ENCODE measurements around the gene GABRP. TPM values are rescaled to one million over a fixed set of nuclear protein-coding genes. Genes with fewer than 3 reads are reported as not detected.

Gene GABRP
- polyA plus RNA-seq, 1 of the 3 experiments (the other 2 are of a cell fraction) = 0.03 TPM

DNA sequence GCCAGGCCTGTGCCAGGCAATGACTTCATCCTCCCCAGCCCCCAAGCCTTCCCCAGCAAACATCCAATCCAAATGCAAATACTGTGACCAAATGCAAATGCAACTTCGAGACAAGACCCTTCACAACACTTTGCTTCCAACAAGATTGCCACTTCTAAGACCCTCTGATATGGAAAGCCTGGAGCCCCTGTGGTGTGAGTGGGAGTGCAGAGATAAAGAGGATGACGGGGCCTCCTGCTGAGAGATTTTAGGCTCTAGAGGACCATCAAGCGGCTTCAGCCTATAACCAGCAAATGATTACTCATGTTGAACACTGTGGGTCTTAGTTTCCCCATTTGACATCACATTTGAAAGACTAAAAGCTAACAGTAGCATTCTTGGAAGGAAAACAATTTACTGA, 46.6 kb upstream of the GABRP start:
- POLR2A ChIA-PET = no interaction called here
- CTCF ChIA-PET = interaction anchor here (0.8 kb wide), 1 partner anchor 9 kb away, joined by 3 read pairs; no protein-coding TSS in a partner anchor
- Histone ChIP-seq H2AFZ (ENCODE audit: low read depth) (no peak overlapping the region), H3K79me2 (ENCODE audit: insufficient read depth) (no peaks in the 10 kb centered on the region), H3K9ac (no peak overlapping the region), H3K27me3 (ENCODE audit: insufficient read depth) (no peaks in the 10 kb centered on the region), H3K27ac (ENCODE audit: low read depth in 2 of 2, low read length in 1 of 2) (no peak overlapping the region), H4K20me1 (ENCODE audit: insufficient read depth) (no peaks in the 10 kb centered on the region), H3K9me2 (no peaks in the 10 kb centered on the region), H3K4me1 (ENCODE audit: control insufficient read depth in 1 of 2, insufficient read depth in 2 of 2, low read depth in 1 of 2, low read length in 1 of 2) (no peaks in the 10 kb centered on the region), H3K9me3 (no peaks in the 10 kb centered on the region), H3K4me3 (ENCODE audit: low read depth in 2 of 2, low read length in 1 of 2) (no peak overlapping the region), H3K4me2 (no peak overlapping the region), H3F3A (replicated peaks; ENCODE audit: insufficient read depth) (no peaks in the 10 kb centered on the region), H3K36me3 (replicated peaks in 1 of 2; ENCODE audit: control insufficient read depth in 1 of 2, insufficient read depth in 2 of 2, low read length in 1 of 2) (no peaks in the 10 kb centered on the region)
- WGBS (ENCODE audit: low lambda C conversion rate) = 23% methylated on average over 3 of the region's 3 CpGs
- TF ChIP-seq EZH2phosphoT487 (IDR thresholded peaks at IDR 0.05; ENCODE audit: borderline replicate concordance, low read depth) (no peak), POLR2AphosphoS5 (IDR thresholded peaks at IDR 0.05; ENCODE audit: low read depth, low read length) (no peak), RAD21 (IDR thresholded peaks at IDR 0.05; ENCODE audit: low read length) (no peak), YY1 (IDR thresholded peaks at IDR 0.05; ENCODE audit: low read depth) (no peak), RCOR1 (IDR thresholded peaks at IDR 0.05; ENCODE audit: low read length) (no peak), FOXJ3 (CRISPR knock-in tag; IDR thresholded peaks at IDR 0.05) (no peak), RXRA (IDR thresholded peaks at IDR 0.05; ENCODE audit: borderline replicate concordance, low read depth) (no peak), RFX5 (IDR thresholded peaks at IDR 0.05; ENCODE audit: low read length) (no peak), TEAD4 (IDR thresholded peaks at IDR 0.05; ENCODE audit: borderline replicate concordance, insufficient read depth) (no peak), GABPA (IDR thresholded peaks at IDR 0.05; ENCODE audit: low read depth) (no peak)
- TF ChIP-seq, protein P1, sequence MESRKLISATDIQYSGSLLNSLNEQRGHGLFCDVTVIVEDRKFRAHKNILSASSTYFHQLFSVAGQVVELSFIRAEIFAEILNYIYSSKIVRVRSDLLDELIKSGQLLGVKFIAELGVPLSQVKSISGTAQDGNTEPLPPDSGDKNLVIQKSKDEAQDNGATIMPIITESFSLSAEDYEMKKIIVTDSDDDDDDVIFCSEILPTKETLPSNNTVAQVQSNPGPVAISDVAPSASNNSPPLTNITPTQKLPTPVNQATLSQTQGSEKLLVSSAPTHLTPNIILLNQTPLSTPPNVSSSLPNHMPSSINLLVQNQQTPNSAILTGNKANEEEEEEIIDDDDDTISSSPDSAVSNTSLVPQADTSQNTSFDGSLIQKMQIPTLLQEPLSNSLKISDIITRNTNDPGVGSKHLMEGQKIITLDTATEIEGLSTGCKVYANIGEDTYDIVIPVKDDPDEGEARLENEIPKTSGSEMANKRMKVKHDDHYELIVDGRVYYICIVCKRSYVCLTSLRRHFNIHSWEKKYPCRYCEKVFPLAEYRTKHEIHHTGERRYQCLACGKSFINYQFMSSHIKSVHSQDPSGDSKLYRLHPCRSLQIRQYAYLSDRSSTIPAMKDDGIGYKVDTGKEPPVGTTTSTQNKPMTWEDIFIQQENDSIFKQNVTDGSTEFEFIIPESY (IDR thresholded peaks at IDR 0.05; ENCODE audit: borderline replicate concordance, low read depth) = no peak
- TF ChIP-seq, protein P2, sequence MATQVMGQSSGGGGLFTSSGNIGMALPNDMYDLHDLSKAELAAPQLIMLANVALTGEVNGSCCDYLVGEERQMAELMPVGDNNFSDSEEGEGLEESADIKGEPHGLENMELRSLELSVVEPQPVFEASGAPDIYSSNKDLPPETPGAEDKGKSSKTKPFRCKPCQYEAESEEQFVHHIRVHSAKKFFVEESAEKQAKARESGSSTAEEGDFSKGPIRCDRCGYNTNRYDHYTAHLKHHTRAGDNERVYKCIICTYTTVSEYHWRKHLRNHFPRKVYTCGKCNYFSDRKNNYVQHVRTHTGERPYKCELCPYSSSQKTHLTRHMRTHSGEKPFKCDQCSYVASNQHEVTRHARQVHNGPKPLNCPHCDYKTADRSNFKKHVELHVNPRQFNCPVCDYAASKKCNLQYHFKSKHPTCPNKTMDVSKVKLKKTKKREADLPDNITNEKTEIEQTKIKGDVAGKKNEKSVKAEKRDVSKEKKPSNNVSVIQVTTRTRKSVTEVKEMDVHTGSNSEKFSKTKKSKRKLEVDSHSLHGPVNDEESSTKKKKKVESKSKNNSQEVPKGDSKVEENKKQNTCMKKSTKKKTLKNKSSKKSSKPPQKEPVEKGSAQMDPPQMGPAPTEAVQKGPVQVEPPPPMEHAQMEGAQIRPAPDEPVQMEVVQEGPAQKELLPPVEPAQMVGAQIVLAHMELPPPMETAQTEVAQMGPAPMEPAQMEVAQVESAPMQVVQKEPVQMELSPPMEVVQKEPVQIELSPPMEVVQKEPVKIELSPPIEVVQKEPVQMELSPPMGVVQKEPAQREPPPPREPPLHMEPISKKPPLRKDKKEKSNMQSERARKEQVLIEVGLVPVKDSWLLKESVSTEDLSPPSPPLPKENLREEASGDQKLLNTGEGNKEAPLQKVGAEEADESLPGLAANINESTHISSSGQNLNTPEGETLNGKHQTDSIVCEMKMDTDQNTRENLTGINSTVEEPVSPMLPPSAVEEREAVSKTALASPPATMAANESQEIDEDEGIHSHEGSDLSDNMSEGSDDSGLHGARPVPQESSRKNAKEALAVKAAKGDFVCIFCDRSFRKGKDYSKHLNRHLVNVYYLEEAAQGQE (IDR thresholded peaks at IDR 0.05; ENCODE audit: low read depth, low read length) = no peak
- TF ChIP-seq, protein P3, sequence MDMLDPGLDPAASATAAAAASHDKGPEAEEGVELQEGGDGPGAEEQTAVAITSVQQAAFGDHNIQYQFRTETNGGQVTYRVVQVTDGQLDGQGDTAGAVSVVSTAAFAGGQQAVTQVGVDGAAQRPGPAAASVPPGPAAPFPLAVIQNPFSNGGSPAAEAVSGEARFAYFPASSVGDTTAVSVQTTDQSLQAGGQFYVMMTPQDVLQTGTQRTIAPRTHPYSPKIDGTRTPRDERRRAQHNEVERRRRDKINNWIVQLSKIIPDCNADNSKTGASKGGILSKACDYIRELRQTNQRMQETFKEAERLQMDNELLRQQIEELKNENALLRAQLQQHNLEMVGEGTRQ (IDR thresholded peaks at IDR 0.05; ENCODE audit: borderline replicate concordance, low read depth, low read length) = no peak
- TF ChIP-seq, protein P4, sequence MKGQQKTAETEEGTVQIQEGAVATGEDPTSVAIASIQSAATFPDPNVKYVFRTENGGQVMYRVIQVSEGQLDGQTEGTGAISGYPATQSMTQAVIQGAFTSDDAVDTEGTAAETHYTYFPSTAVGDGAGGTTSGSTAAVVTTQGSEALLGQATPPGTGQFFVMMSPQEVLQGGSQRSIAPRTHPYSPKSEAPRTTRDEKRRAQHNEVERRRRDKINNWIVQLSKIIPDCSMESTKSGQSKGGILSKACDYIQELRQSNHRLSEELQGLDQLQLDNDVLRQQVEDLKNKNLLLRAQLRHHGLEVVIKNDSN (IDR thresholded peaks at IDR 0.05; ENCODE audit: borderline replicate concordance, low read depth) = no peak
- TF ChIP-seq, protein P5, sequence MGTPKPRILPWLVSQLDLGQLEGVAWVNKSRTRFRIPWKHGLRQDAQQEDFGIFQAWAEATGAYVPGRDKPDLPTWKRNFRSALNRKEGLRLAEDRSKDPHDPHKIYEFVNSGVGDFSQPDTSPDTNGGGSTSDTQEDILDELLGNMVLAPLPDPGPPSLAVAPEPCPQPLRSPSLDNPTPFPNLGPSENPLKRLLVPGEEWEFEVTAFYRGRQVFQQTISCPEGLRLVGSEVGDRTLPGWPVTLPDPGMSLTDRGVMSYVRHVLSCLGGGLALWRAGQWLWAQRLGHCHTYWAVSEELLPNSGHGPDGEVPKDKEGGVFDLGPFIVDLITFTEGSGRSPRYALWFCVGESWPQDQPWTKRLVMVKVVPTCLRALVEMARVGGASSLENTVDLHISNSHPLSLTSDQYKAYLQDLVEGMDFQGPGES (IDR thresholded peaks at IDR 0.05; ENCODE audit: low read depth, low read length) = no peak
- no peak for DNase-seq

Data from SK-N-SH (cell line).